Embryonic facial prominence (tissue), 1 donor: ENCODE results near the gene NDUFA13.

ENCODE experiments used
- DNase-seq: peaks from one replicate; pipeline ENCODE4 v3.0.0-alpha.2; 2016; ENCODE audit errors: extremely low spot score

NDUFA13 gene

GRCh38 chr19:19571071-19571786 is 55.2 kb downstream of the NDUFA13 start:
- DNase-seq, result no peak

- no peak for DNase-seq
Measured at GRCh38 chr19:19575411-19575810, 59.4 kb downstream of the NDUFA13 start.
